Measurements from ENCODE around the gene IFITM5.

IFITM5 gene

DNA sequence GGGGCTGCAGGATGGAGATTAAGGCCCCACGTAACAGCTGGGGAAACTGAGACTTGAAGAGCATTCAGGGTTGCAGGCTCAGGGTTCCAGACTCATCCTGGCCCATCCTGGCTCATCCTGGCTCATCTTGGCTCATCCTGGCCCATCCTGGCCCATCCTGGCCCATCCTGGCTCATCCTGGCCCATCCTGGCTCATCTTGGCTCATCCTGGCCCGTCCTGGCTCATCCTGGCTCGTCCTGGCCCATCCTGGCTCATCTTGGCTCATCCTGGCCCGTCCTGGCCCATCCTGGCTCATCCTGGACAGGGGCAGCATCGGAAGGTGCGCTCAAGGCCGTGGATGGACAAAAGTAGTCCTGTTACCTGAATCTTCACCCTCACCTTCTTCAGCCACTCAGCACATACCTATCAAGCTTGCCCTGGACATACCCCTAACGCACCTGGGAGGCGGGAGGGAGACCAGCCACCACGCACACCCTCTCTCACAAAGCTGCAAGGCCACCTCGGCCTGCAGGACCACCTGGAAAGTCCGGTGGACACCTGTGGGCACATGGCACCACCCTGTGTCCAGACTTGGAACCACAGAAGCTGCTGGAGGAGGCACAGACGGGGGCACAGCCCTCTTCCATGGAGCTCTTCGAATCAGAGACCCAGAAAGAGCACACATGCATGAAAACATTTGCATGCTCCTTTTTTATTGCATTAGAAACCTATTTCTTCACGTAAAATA is 41.4 kb downstream of the IFITM5 start:
- no peak for DNase-seq

DNA sequence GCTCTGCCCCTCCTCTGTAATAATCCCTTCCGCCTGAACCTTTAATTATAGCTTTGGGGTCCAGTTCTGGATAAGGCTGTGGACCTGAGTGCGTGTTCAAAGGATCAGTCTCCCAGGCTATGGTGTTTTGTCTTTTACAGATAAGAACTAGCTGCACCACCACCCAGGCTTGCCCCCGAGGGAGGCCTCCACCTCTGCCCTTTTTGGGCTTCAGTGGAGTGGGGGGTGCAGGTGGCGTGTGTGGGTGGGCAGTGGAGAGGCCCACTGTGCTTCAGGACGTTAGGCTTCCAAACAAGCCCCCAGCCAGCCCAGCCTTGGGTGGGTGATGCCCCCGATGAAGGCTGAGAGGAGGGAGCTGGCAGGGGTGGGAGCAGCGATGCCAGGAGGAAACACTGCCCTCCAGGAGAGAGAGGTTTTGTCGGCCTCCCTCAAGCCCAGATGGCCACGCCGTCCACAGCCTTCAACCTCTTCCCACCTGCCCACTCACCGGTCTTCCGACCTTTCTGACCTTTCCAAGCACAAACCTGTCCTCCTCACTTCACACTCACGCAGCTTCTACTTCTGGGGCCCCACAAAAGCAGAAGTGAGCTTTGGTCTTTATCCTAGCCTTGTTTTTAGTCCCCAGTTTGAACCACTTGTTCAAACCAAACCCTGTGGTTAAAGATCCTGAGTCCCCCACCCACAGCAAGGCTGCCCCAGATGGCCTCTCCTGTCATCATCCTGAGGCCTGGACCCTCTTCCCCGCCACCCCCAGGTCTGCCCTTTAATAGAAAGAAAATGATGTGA is 42.2 kb downstream of the IFITM5 start:
- no peak for DNase-seq

DNA sequence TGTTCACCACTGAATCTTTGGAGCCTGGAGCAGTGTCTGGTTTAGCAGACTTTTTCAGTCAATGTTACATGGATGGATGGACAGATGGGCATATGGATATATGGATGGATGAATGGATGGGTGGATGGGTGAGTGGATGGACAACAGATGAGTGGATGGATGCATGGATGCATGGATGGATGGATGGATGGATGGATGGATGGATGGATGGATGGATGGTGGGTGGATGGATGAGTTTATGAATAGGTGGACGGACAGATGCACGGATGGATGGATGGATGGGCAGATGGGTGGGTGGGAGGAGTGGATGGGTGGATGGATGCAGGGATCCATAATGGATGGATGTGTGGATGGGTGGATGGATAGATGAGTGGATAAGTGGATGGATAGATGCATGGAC is 43.5 kb downstream of the IFITM5 start:
- DNase-seq: no peak

DNA sequence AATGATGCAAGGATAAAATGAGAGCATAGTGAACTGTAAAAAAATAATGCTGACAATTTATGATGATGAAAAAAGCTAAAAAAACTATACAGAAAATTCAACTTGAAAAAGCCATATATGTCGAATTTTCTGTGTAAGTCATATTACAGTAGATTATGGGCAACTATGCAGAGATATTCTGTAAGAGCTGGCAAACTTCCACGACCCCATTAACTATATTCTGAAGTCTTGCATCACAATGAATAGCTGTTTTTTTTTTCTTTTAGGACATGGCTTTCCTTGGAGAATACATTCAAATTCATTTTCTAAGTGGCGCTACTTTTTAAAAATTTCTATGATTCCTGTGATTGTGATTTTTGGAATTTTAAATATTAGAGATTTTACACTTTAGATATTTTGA is 44.1 kb downstream of the IFITM5 start:
- no peak for DNase-seq

DNA sequence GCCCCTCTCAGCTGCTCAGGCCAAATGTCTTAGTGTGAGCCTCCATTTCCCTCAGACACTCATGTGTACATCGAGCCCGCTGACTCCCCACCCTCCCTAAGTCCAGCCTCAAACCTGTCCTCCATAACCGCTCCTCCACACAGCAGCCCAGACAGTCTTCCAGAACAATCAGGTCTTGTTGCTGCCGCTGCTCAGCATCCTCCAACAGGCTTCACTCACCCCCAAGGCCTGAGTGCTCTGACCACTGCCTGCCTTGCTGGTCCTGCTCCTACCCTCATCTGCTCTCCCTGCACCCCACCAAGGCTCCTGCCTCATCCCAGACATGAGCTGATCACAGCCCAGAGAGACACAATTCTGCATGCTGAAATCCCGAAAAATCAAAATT is 45.4 kb downstream of the IFITM5 start:
- no peak for DNase-seq

DNA sequence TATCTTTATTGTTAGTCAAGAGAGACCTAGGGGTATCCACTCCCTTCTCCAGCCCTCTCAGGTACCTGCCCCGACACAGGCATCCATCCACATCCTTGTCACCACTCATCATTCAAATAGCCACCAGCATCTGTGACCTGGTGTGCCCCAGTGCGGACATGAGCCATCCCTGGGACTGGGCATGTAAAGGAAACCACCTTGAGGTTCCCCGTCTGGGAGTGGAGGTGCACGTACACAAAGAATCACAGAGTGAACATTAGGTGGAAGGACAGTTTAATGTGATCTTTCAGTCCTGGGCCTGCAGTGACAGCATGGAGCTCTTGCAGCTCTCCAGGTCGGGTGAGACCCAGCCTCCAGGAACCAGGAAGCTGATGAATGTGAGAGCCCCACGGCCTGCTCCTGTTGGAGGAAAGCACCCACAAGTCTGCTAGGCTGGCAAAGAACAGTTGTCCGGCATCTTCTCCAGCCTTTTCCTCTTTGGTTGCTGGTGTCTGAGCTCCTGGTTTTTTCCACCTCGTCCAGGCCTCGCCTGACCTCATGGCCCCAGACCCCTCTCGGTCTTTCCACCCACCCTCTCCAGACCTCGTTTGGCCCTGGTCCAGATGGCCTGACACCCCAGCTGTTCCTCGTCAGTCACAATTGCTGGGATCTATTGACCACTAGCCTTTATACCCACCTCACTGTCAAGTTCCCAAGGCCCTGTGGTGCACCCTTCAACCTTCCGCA is 46.0 kb downstream of the IFITM5 start:
- DNase-seq: no peak

DNA sequence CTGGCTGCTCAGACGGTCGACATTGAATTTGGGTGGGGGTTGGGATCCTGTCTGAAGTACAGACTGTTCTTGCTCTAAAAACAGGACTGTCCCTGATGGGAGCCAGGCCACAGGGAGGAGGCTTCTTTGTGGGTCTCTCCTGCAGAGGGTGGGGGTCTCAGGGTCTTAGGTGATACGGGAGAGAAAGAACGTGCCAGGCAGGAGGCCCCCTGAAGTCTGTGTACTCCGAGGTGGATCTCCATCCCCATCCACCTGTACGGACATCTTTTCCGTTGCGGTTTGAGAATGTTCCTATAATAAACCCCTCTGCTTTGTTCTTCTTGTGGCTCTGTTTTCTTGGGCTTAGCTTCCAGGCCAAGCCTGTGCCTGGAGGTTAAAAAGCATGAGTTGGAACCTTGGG is 46.7 kb downstream of the IFITM5 start:
- no peak for DNase-seq

DNA sequence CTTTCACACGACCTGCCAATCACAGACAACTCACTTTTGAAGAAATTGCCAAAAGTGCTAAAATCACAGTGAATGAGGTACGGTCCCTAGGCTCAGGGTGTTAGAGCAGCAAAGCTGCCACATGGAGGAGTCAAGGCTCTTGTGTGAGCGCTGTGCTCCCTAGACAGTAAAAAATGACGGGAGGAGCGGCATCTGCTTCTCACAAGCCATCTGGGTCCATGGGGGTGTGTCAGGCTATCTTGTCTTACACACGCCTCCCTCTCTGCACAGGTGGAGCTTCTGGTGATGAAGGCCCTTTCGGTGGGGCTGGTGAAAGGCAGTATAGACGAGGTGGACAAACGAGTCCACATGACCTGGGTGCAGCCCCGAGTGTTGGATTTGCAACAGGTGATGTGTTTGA is 47.8 kb downstream of the IFITM5 start:
- no peak for DNase-seq

DNA sequence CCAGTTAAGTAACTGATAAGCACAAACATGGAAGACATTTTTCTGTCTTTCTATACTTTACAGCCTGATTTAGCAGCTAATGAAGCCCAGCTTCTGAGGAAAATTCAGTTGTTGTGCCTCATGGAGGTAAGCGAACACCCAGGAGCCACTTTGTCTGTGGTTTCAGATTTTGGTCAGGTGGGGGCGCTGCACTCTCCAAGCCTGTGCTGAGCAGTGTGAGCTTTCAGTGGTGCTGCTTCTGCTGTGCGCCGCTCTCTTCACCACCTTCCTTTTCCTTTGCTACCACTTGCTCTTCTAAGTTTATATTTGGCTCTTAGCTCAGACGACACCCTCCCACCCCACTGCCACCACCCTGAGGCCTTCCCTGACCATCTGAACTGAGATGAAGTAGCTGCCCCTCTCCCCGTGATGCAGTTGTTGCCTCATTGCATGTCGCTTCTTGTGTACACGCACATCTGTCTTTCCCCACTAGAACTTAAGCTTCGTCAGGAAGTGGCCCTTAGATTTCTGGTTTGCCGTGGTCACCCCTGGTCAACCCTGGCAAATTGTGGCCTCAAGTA is 48.5 kb downstream of the IFITM5 start:
- DNase-seq: peak; percentile 63

DNA sequence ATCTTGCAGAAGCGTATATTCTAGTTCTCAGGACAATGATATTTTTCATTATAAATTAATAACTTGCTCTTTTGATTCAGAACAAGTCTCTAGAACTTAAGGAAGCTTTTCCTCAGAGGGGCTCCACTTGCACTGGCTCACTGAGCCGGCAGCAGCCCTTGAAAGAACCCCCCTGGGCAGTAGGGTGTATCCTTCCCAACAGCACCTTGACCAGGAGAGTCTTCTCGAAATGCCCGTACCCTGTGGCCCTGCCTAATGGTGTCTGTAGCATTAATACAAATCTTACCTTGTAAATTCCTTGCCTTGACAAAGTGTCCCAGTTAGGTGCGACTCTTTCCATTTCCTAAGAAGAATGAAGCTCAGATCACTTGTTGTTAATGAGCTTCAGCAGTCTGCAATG is 49.1 kb downstream of the IFITM5 start:
- no peak for DNase-seq

DNA sequence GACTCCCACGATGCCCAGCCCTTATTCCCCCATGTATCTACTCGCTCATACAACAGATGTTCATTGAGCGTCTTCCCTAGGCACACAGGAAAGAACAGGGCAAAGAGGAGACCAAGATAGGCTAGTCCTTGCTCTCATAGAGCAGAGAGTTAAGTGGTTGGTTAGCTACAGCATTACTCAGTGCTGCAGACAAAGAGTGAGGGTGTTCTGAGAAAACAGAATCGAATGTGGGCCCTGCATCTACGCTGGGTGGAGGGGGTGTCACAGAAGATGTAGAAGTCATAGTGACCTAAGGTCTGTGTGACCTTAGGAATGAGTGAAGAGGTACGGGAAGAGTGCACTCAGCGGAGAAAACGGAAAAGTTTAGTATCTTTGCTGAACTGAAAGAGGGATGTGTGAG is 50.3 kb downstream of the IFITM5 start:
- no peak for DNase-seq
